Smooth muscle cell of bladder (primary cell): Measurements from ENCODE around the gene PSME4. TPM values are rescaled to one million over a fixed set of nuclear protein-coding genes. Genes with fewer than 3 reads are reported as not detected.

Experiments
- total RNA-seq: library from RNA; depleted of rRNA; stranded (reverse); fragments of >200 nt; gene quantifications from 2 replicates; pipeline ENCODE4 v1.2.3, GENCODE V29; 2014

The PSME4 gene
- 20.8 and 23.5 TPM in 2 replicates for total RNA-seq

DNA sequence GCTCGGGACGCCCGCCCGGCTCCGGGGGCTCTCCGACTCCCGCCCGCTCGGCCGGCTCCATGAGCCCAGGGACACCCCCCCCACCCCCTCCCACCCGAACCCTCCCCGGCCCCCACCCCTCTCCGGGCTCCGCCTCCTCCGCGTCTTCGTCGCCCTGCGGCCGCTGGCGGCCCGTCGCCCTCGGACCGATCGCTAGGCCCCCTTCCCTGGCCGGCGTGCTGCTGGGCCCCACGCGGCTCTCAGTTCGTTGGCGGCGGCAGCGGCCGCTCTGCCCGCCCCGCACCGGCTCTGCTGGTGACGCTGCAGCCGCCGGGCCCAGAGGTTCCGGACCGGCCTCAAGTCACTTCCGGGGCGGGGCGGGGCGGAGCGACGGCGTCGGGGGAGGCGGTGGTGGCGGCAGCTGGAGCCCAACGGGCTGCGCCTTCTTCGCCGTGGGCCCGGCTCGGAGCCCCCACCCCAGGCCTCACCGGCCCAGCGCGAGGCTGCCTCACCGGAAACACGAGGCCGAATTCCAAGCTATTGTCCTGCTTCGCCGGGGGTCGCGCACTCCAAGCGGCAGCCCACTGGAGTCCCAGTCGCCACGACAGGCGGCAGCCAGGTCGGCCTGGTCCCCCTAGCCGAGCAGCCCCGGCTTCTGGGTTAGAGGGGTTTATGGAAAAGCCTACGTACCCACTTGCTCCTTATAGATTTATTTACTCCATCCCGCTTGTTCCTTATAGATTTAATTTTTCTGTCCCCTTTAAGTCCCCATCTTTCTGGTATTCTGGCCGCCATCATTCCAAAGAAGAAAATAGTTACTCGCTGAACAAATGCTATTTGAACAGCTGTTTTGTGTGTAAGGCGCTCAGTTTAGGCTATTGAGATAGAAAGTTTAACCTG, at the start of gene PSME4:
PSME4 (minus strand) TSS at position 270 of the 879 bp plus-strand sequence; CDS start at position 61, 209 bp downstream.

GRCh38 chr2:53859206-53860181, 111.3 kb downstream of the PSME4 start, which contains the start of gene GPR75:
Gene GPR75 (minus strand): TSS chr2:53859967. CDS start chr2:53854756, 5,211 bp downstream.

Other genes starting within 250 kb of the PSME4 start
- gene CHAC2, start 203.2 kb downstream of the PSME4 start, total RNA-seq = 1.1 and 1.3 TPM in 2 replicates
- gene ASB3, start 184.0 kb downstream of the PSME4 start, total RNA-seq = 23.1 and 23.3 TPM in 2 replicates
- 131 and 193 TPM in 2 replicates for gene ERLEC1, start 183.9 kb downstream of the PSME4 start, total RNA-seq
- gene GPR75, start 111.0 kb downstream of the PSME4 start, total RNA-seq = 0.71 and 0.74 TPM in 2 replicates
- 8.8 and 14.3 TPM in 2 replicates for gene ACYP2, start 144.6 kb upstream of the PSME4 start, total RNA-seq